Epithelial cell of proximal tubule (primary cell): ENCODE data around the gene GABPB2. TPM values are rescaled to one million over a fixed set of nuclear protein-coding genes. Genes with fewer than 3 reads are reported as not detected.

Experiments used
- DNase-seq: peaks from one replicate; pipeline ENCODE4 v3.0.0-alpha.2; 2011; ENCODE audit warnings: low read depth
- H3K4me3 ChIP-seq: 2 replicates; pipeline ENCODE4 v1.5.1; 2011; ENCODE audit warnings: low read depth, mild to moderate bottlenecking, low read length
- CTCF ChIP-seq: conservative IDR thresholded peaks from 2 replicates; pipeline ENCODE4 v1.5.1; 2012; ENCODE audit warnings: low read depth, mild to moderate bottlenecking, low read length
- total RNA-seq: library from RNA; depleted of rRNA; stranded (reverse); fragments of >200 nt; gene quantifications from 2 replicates; pipeline ENCODE4 v1.2.3, GENCODE V29; 2015

Gene GABPB2
- total RNA-seq, 1 donor from 2014 or later = 5.4 TPM

GRCh38 chr1:151137789-151138188 is 67.2 kb downstream of the GABPB2 start:
- no peak overlapping the region for H3K4me3 ChIP-seq
- no peak for DNase-seq
- no peak for TF ChIP-seq CTCF

GRCh38 chr1:151142411-151143056 is 72.0 kb downstream of the GABPB2 start:
- no peak for DNase-seq
- H3K4me3 ChIP-seq = no peak overlapping the region
- TF ChIP-seq CTCF = no peak

- no peak for DNase-seq
Measured at GRCh38 chr1:151143057-151143435, 72.5 kb downstream of the GABPB2 start.

GRCh38 chr1:151143986-151144385 is 73.4 kb downstream of the GABPB2 start:
- no peak overlapping the region for H3K4me3 ChIP-seq
- no peak for TF ChIP-seq CTCF
- no peak for DNase-seq

More at GRCh38 chr1:151143057-151143435, 72.5 kb downstream of the GABPB2 start:
- TF ChIP-seq CTCF = no peak
- H3K4me3 ChIP-seq = no peak overlapping the region

GRCh38 chr1:151144474-151145303 is 74.1 kb downstream of the GABPB2 start:
- no peak for TF ChIP-seq CTCF
- DNase-seq = no peak
- no peak overlapping the region for H3K4me3 ChIP-seq

GRCh38 chr1:151145304-151146071 is 74.9 kb downstream of the GABPB2 start:
- TF ChIP-seq CTCF = no peak
- no peak for DNase-seq
- H3K4me3 ChIP-seq = peak overlapping the region; percentile 67
